ENCODE measurements around the gene TFCP2L1.

GRCh38 chr2:121245913-121246312 lies 39.1 kb downstream of the TFCP2L1 start:
- TF ChIP-seq POLR2A (IDR thresholded peaks at IDR 0.05; ENCODE audit: low read length) (no peak), GATA1 (IDR thresholded peaks at IDR 0.05; ENCODE audit: low read depth, low read length) (no peak)
